T follicular helper cell (primary cell): ENCODE results near the gene RNF14.
A peak's percentile ranks its signal among the peaks of the same experiment; 100 is the strongest.

Experiments
- DNase-seq: peaks from one replicate; pipeline ENCODE4 v3.0.0-alpha.2; 2020; ENCODE audit warnings: low read depth

The RNF14 gene

GRCh38 chr5:141982626-141983025, 13.7 kb downstream of the RNF14 start:
- no peak for DNase-seq

GRCh38 chr5:141986072-141986471, 17.2 kb downstream of the RNF14 start:
- no peak for DNase-seq

GRCh38 chr5:141989720-141990119, 20.8 kb downstream of the RNF14 start:
- DNase-seq: no peak

GRCh38 chr5:141992349-141992963, 23.6 kb downstream of the RNF14 start:
- DNase-seq: peak; percentile 71

GRCh38 chr5:141994511-141995136, 25.7 kb downstream of the RNF14 start:
- DNase-seq: no peak

GRCh38 chr5:141995656-141996055, 26.8 kb downstream of the RNF14 start:
- DNase-seq: no peak

- no peak for DNase-seq
Observed at GRCh38 chr5:141997358-141997960, 28.6 kb downstream of the RNF14 start.

- no peak for DNase-seq
Observed at GRCh38 chr5:142000173-142000572, 31.3 kb downstream of the RNF14 start.

GRCh38 chr5:142000704-142001484, 32.0 kb downstream of the RNF14 start:
- no peak for DNase-seq

- DNase-seq: no peak
Observed at GRCh38 chr5:142003266-142003800, 34.4 kb downstream of the RNF14 start.

GRCh38 chr5:142006363-142007236, 37.7 kb downstream of the RNF14 start:
- no peak for DNase-seq

- no peak for DNase-seq
Observed at GRCh38 chr5:142007237-142007544, 38.3 kb downstream of the RNF14 start.

GRCh38 chr5:142008813-142009212, 39.9 kb downstream of the RNF14 start:
- no peak for DNase-seq

- DNase-seq: no peak
Observed at GRCh38 chr5:142009886-142010285, 41.0 kb downstream of the RNF14 start.

GRCh38 chr5:142011572-142012185, 42.8 kb downstream of the RNF14 start:
- no peak for DNase-seq

GRCh38 chr5:142012186-142012785, 43.4 kb downstream of the RNF14 start:
- peak; percentile 15 for DNase-seq

GRCh38 chr5:142012792-142013388, 44.0 kb downstream of the RNF14 start, which contains the start of gene GNPDA1:
Gene GNPDA1 (minus strand): TSS chr5:142013027. CDS start chr5:142012035, 992 bp downstream.
- peak; percentile 48 for DNase-seq

- DNase-seq: no peak
Observed at GRCh38 chr5:142013734-142014521, 45.0 kb downstream of the RNF14 start.

GRCh38 chr5:142014911-142015584, 46.1 kb downstream of the RNF14 start:
- DNase-seq: peak; percentile 23
